T1000 (cell line): ENCODE data around the gene CD3D.

Source experiments
- DNase-seq: peaks from one replicate; lab custom pipeline; 2025; ENCODE audit warnings: mixed read lengths; lab: John Stamatoyannopoulos, UW

The CD3D gene

DNA sequence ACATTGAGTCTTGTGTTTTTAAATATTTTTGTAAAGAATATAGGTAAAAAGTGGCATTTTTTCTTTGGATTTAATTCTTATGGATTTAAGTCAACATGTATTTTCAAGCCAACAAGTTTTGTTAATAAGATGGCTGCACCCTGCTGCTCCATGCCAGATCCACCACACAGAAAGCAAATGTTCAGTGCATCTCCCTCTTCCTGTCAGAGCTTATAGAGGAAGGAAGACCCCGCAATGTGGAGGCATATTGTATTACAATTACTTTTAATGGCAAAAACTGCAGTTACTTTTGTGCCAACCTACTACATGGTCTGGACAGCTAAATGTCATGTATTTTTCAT is 38.3 kb downstream of the CD3D start:
- no peak for DNase-seq

DNA sequence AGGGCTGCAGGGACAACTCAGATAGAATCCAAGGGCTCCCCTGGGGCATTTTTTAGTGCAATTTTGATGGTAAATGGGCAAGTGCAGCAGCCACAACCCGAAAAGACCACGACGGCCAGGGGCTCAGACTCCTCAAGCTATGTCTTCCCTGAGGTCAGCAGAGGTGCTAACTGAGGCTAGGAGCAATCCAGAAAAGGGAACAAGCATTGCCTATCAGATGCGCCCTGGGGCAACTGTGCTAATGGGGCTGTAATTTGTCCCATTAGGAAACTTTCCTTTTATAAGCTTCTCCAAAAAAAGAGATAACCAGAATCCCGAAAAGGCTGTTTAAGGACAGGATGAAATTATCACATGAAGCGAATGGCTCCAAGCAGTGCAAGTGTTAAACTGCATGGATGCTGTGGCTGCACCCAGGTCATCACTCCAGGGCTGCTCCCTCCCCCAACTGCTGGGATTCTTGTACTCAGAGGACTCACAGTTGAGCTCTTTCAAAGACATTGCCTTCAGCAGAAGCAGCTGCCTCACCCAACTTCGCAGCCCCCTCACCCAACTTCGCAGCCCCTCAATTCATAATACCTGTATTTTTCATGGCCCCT is 40.8 kb downstream of the CD3D start:
- no peak for DNase-seq

DNA sequence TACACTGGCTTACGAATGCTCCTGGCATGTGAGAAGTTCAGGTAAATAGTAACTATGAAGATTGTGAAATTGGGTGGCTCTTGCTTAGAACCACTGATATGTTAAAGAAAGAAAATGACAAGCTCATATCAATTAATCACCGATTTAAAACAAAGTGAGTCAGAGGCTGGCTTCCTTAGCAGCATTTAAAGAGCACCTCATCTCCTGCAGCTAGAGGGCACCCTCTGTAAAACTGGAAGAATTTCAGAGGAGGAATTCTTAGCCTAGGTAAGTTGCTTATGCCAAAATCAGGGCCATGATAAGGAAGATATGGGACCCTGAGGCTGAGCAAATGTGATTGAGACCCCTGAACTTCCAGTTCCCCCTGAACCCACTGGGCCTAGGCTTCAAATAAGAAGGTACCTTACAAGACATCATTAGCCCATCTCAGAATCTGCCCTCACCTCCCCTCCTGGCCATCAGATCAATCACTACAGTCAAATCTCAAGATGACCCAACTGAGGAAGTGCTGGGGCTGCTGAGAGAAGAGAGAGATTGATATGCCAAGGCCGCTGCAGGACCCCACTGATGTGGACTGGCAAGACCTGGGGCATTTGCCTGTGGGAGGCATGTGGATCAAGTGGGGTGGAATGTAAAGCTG is 46.6 kb downstream of the CD3D start:
- DNase-seq, result no peak

DNA sequence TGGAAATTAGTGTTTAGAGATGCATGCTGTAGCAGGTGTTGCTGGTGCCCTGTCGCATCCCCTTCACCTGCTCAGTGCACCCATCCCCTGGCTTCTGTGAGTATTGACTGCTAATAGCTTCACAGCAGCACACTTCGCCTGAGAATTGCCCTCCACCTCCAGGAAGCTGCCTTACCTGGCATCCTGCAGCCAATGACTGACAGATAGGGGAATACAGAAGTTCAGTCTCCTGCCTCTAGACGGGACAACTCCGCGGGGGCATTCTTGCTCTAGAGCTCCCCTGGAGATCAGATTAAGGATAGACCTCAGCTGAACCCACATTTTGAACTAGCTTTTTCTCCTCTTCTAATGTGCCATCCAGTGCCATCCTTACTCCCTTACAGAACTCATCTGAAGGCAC is 47.3 kb downstream of the CD3D start:
- no peak for DNase-seq

DNA sequence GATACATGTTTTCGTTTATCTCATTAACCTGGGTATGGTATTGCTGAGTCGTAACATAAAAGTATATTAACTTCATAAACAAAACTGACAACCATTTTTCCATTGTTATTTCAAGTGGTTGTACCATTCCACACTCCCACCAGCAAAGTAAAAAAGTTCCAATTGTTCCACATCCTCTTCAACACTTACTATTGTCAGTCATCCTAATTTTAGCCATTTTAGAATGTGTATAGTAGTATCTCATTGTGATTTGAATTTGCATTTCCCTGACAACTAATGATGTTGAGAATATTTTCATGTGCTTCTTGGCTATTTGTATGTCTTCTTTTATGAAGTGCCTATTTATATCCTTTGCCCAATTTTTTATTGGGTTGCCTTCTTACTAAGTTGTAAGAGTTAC is 48.5 kb downstream of the CD3D start:
- no peak for DNase-seq

DNA sequence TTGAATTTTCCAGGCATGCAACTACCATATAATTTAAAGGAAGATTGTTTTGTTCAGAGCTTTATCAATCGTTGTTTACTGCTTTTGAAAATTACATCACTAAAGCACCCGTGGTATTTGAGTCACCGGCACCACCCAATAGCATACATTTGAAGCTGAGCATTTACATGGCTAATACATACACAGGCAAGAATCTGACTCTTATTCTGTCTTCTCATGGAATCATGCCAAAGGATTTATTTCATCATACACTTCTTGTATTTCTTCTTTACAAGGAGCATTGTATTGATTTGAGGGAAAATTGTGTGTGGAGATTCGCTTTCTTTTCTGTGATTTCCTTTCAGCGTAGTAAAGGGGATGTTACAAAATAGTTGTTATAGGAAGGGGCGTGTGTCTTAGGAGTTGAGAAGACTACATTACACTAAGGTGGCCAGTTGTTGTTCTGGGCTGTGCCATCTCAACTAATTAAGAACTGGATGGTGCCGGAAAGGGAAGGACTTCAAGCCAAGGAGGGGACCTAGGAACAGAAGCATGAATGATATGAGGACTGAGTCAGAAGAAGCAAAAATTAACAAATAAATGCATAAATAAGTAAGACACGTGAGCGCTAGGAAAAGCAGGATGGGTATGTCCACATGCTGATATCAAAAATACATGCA is 50.9 kb downstream of the CD3D start:
- no peak for DNase-seq

DNA sequence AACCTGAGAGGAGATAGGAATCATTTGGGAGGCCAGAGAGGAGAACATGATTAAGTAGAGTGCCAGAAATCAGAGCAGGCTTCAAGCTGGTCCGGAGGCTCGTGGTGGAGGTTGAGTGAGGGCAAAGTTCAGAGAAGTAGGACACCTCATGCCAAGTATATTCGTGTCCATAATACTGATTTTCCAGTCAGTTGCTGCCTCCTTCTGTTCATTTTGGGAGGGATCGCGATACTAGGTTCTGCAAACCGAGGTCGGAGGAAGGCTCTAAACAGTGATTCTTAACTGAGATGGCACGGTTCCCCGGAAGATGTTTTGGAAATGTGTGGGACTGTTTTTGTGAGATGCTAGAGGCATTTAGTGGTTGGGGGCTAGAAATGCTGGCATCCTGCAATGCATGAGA is 51.6 kb downstream of the CD3D start:
- no peak for DNase-seq

DNA sequence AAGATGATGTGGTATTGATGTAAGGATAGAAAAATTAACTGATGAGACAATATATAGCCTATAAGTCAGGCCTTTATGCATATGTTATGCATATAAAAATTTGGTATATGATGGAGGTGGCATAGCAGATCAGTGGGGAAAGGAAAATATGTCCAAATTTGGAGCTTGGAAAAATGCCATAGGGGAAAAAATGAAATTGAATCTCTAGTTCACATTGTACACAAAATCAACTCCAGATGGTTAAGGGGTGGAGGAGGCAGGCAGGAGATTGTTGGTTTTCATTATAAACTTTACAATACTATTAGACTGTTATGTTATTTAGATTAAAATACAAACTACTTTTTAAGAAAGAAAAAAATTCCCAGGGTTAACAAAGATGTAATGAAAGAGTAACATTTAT is 53.1 kb downstream of the CD3D start:
- no peak for DNase-seq
